H1 (cell line): ENCODE results near the gene TET2. TPM values are rescaled to one million over a fixed set of nuclear protein-coding genes. Genes with fewer than 3 reads are reported as not detected.

Experiments
- CTCF ChIA-PET: fragments of 300-600 bp; sonication (Branson Sonifier 250); formaldehyde crosslinking; loops from one replicate; lab custom pipeline; 2021; ENCODE audit not compliant: partially characterized antibody; lab: Charles Lee
- POLR2A ChIA-PET: fragments of 300-600 bp; sonication (Branson Sonifier 250); formaldehyde crosslinking; loops from one replicate; lab custom pipeline; 2021; ENCODE audit warnings: inconsistent platforms; ENCODE audit not compliant: partially characterized antibody; lab: Charles Lee
- DNase-seq, 2 experiments: peaks; one replicate each; pipeline versions ENCODE4 v3.0.0 to v3.0.0-alpha.2; 2010 to 2022; ENCODE audit warnings: low spot score in 2 of 2, low read depth in 1 of 2, mixed read lengths in 1 of 2
- FAIRE-seq: peaks from 2 replicates; lab custom pipeline; 2011; peaks lifted over from hg19 to GRCh38; lab: Jason Lieb, UNC
- H2AFZ ChIP-seq: 2 replicates; pipeline ENCODE4 v1.8.1; 2012; ENCODE audit warnings: low read length, inconsistent platforms
- H2AK5ac ChIP-seq: 2 replicates; pipeline ENCODE4 v1.6.1; 2013; ENCODE audit warnings: low read depth, low read length
- H2BK120ac ChIP-seq: replicated peaks from 2 replicates; pipeline ENCODE3; 2013; ENCODE audit warnings: low read depth, low read length, inconsistent platforms
- H2BK12ac ChIP-seq: 2 replicates; pipeline ENCODE4 v1.6.1; 2013; ENCODE audit warnings: low read depth, low read length
- H2BK15ac ChIP-seq: 2 replicates; pipeline ENCODE4 v1.6.1; 2013; ENCODE audit warnings: low read length
- H2BK20ac ChIP-seq: 2 replicates; pipeline ENCODE4 v1.6.1; 2013; ENCODE audit warnings: low read length
- H2BK5ac ChIP-seq: 2 replicates; pipeline ENCODE4 v1.6.1; 2013; ENCODE audit warnings: low read depth, low read length
- H3K14ac ChIP-seq: 2 replicates; pipeline ENCODE4 v1.6.1; 2013; ENCODE audit warnings: inconsistent platforms; ENCODE audit not compliant: insufficient read length
- H3K18ac ChIP-seq: 2 replicates; pipeline ENCODE4 v1.6.1; 2013; ENCODE audit warnings: low read length; ENCODE audit errors: extremely low read depth
- H3K23ac ChIP-seq: 2 replicates; pipeline ENCODE4 v1.6.1; 2013; ENCODE audit warnings: inconsistent platforms; ENCODE audit not compliant: insufficient read length
- H3K23me2 ChIP-seq: 2 replicates; pipeline ENCODE4 v1.6.1; 2013; ENCODE audit warnings: low read depth, low read length
- H3K27ac ChIP-seq: 2 replicates; pipeline ENCODE4 v1.6.1; 2011; ENCODE audit warnings: low read depth, low read length, inconsistent platforms
- H3K27me3 ChIP-seq, 4 experiments: replicated peaks in 1 of 4; 1 replicate in 1 of 4; 2 replicates in 3 of 4; pipeline versions ENCODE4 v1.6.1 to v1.8.1; 2011 to 2013; ENCODE audit warnings: low read length in 3 of 4, mild to moderate bottlenecking in 3 of 4, inconsistent platforms in 2 of 4, mixed read lengths in 2 of 4, moderate library complexity in 1 of 4; ENCODE audit not compliant: control insufficient read depth in 3 of 4, insufficient read depth in 3 of 4; ENCODE audit errors: extremely low read depth in 1 of 4
- H3K36me3 ChIP-seq, 4 experiments: 2 replicates each; pipeline versions ENCODE4 v1.6.1 to v1.8.1; 2011 to 2013; ENCODE audit warnings: mild to moderate bottlenecking in 4 of 4, low read length in 3 of 4, moderate library complexity in 2 of 4, control low read depth in 1 of 4, inconsistent platforms in 1 of 4; ENCODE audit not compliant: insufficient read depth in 4 of 4, control insufficient read depth in 2 of 4
- H3K4ac ChIP-seq: replicated peaks from 2 replicates; pipeline ENCODE3; 2013; ENCODE audit warnings: low read length, low read depth, mixed read lengths, inconsistent platforms; ENCODE audit not compliant: insufficient read length
- H3K4me1 ChIP-seq, 4 experiments: replicated peaks in 1 of 4; 1 replicate in 1 of 4; 2 replicates in 3 of 4; pipeline versions ENCODE4 v1.6.1 to v1.8.1; 2011 to 2013; ENCODE audit warnings: low read length in 3 of 4, inconsistent platforms in 2 of 4, mixed read lengths in 1 of 4; ENCODE audit not compliant: insufficient read depth in 4 of 4, control insufficient read depth in 3 of 4
- H3K4me2 ChIP-seq, 2 experiments: 2 replicates each; pipeline versions ENCODE4 v1.6.1 to v1.8.1; 2011 to 2013; ENCODE audit warnings: low read depth in 2 of 2, low read length in 2 of 2, control low read depth in 1 of 2, inconsistent platforms in 1 of 2, mild to moderate bottlenecking in 1 of 2; ENCODE audit not compliant: insufficient read depth in 1 of 2
- H3K4me3 ChIP-seq, 4 experiments: fragments of 200-600, 300-600 bp in 1 of 4; sonication (generic), shearing (Covaris generic), sonication (Bioruptor Twin) in 1 of 4; 2 replicates each; pipeline versions ENCODE4 v1.5.1 to v1.8.1; 2011 to 2016; ENCODE audit warnings: low read length in 4 of 4, low read depth in 3 of 4, control low read depth in 2 of 4, inconsistent platforms in 2 of 4, mild to moderate bottlenecking in 2 of 4, mixed read lengths in 1 of 4, moderate library complexity in 1 of 4; ENCODE audit not compliant: insufficient read depth in 2 of 4; ENCODE audit errors: extremely low read depth in 1 of 4
- H3K56ac ChIP-seq: replicated peaks from 2 replicates; pipeline ENCODE3; 2013; ENCODE audit warnings: low read depth, mild to moderate bottlenecking, mixed read lengths, low read length, inconsistent platforms; ENCODE audit not compliant: insufficient read length
- H3K79me1 ChIP-seq: 2 replicates; pipeline ENCODE4 v1.6.1; 2013; ENCODE audit warnings: low read depth, low read length, control low read depth
- H3K79me2 ChIP-seq, 2 experiments: 2 replicates each; pipeline versions ENCODE4 v1.6.1 to v1.8.1; 2012 to 2013; ENCODE audit warnings: low read length in 2 of 2, mild to moderate bottlenecking in 2 of 2, inconsistent platforms in 1 of 2; ENCODE audit not compliant: insufficient read depth in 2 of 2, control insufficient read depth in 1 of 2
- H3K9ac ChIP-seq, 4 experiments: replicated peaks in 1 of 4; 1 replicate in 1 of 4; 2 replicates in 3 of 4; pipeline versions ENCODE4 v1.6.1 to v1.8.1; 2011 to 2013; ENCODE audit warnings: low read depth in 3 of 4, low read length in 3 of 4, control low read depth in 2 of 4, mild to moderate bottlenecking in 2 of 4, moderate library complexity in 2 of 4, inconsistent platforms in 1 of 4; ENCODE audit errors: extremely low read depth in 1 of 4
- H3K9me3 ChIP-seq, 2 experiments: 2 replicates each; pipeline versions ENCODE4 v1.6.1 to v1.8.1; 2012 to 2013; ENCODE audit warnings: mild to moderate bottlenecking in 2 of 2, moderate library complexity in 2 of 2, control low read depth in 1 of 2, inconsistent platforms in 1 of 2, low read depth in 1 of 2, low read length in 1 of 2, mixed read lengths in 1 of 2; ENCODE audit not compliant: insufficient read depth in 2 of 2
- H4K20me1 ChIP-seq, 2 experiments: replicated peaks in 1 of 2; 2 replicates each; pipeline versions ENCODE3 to v1.8.1; 2011 to 2013; ENCODE audit warnings: inconsistent platforms in 2 of 2, low read length in 2 of 2, mild to moderate bottlenecking in 1 of 2; ENCODE audit not compliant: insufficient read depth in 2 of 2, control insufficient read depth in 1 of 2
- H4K5ac ChIP-seq: 2 replicates; pipeline ENCODE4 v1.6.1; 2013; ENCODE audit warnings: low read length, low read depth, mixed read lengths, inconsistent platforms; ENCODE audit not compliant: insufficient read length
- H4K8ac ChIP-seq: 2 replicates; pipeline ENCODE4 v1.8.0; 2013; ENCODE audit warnings: mild to moderate bottlenecking, moderate library complexity, low read length, inconsistent platforms; ENCODE audit not compliant: insufficient read depth; ENCODE audit errors: extremely low read depth
- H4K91ac ChIP-seq: replicated peaks from 2 replicates; pipeline ENCODE3; 2013; ENCODE audit warnings: low read length, mixed read lengths, inconsistent platforms; ENCODE audit not compliant: insufficient read length
- ASH2L ChIP-seq: fragments of 200-600, 300-600 bp; sonication (generic); IDR thresholded peaks from one replicate; pipeline ENCODE4 v1.7.1; 2017; ENCODE audit warnings: low read length
- CEBPB ChIP-seq: IDR thresholded peaks from 2 replicates; pipeline ENCODE4 v1.6.1; 2012; ENCODE audit warnings: low read depth, low read length
- CTBP2 ChIP-seq: IDR thresholded peaks from 2 replicates; pipeline ENCODE4 v1.7.0; 2011; ENCODE audit warnings: borderline replicate concordance, mild to moderate bottlenecking, moderate library complexity, mixed read lengths, low read length; ENCODE audit not compliant: insufficient read depth, insufficient read length
- EGR1 ChIP-seq: IDR thresholded peaks from 2 replicates; pipeline ENCODE4 v1.6.1; 2011; ENCODE audit warnings: low read depth, low read length, borderline replicate concordance
- HDAC6 ChIP-seq: IDR thresholded peaks from one replicate; pipeline ENCODE4 v1.7.1; 2012; ENCODE audit warnings: low read depth, mild to moderate bottlenecking, inconsistent platforms, low read length, moderate library complexity
- JUN ChIP-seq: IDR thresholded peaks from 2 replicates; pipeline ENCODE4 v1.6.1; 2011; ENCODE audit warnings: low read depth, mild to moderate bottlenecking, improper control_type of control experiment, low read length
- KDM1A ChIP-seq: fragments of 200-600, 300-600 bp; sonication (generic); IDR thresholded peaks from 2 replicates; pipeline ENCODE4 v1.7.1; 2016; ENCODE audit warnings: mild to moderate bottlenecking, low read length, borderline replicate concordance
- NRF1 ChIP-seq: IDR thresholded peaks from 2 replicates; pipeline ENCODE4 v1.6.1; 2011; ENCODE audit warnings: mild to moderate bottlenecking, low read depth, low read length, improper control_type of control experiment
- TEAD4 ChIP-seq: IDR thresholded peaks from 2 replicates; pipeline ENCODE4 v1.6.1; 2012; ENCODE audit warnings: low read depth, low read length, inconsistent platforms, mixed read lengths
- ZNF274 ChIP-seq: IDR thresholded peaks from 2 replicates; pipeline ENCODE4 v1.7.0; 2012; ENCODE audit warnings: low read length, borderline replicate concordance; ENCODE audit errors: extremely low read depth
- WGBS, 2 experiments: shearing (Covaris generic) in 1 of 2; methylation state at CpG; one replicate each; pipeline versions ENCODE4 v1.1.6 to v1.1.7; 2013 to 2015; ENCODE audit warnings: low lambda C conversion rate in 2 of 2, mixed read lengths in 2 of 2, inconsistent platforms in 1 of 2, low coverage in 1 of 2, missing lambda C conversion rate in 1 of 2; ENCODE audit not compliant: insufficient replicate concordance in 2 of 2, insufficient coverage in 1 of 2, insufficient read length in 1 of 2; ENCODE audit errors: extremely low coverage in 1 of 2, missing lambda C conversion rate in 1 of 2; 5-methylcytosine and 5-hydroxymethylcytosine counted together
- polyA plus RNA-seq, 7 experiments: library from polyadenylated mRNA; depleted of rRNA in 3 of 7; stranded (reverse) in 5 of 7; unstranded in 2 of 7; fragments of >200 nt in 5 of 7; fragments of 200-250 nt in 2 of 7; gene quantifications; 1 replicate in 5 of 7; 2 replicates in 1 of 7; 4 replicates in 1 of 7; pipeline versions ENCODE4 v1.2.1 to v1.2.3, GENCODE V29; 2011 to 2013; ENCODE audit warnings: missing spikeins in 2 of 7, mixed read lengths in 2 of 7
- total RNA-seq: library from RNA; stranded (reverse); fragmentation: NEBNext Ultra II Directional; extraction: Animal tissue kit (Norgen Biotek cat#: 25700); gene quantifications from 2 replicates; pipeline ENCODE4 v1.2.1, GENCODE V29; 2021
- TF ChIP-seq, protein P1 (sequence below): IDR thresholded peaks from 2 replicates; pipeline ENCODE4 v1.6.1; 2011; ENCODE audit warnings: low read depth, mild to moderate bottlenecking, low read length; ENCODE audit not compliant: insufficient read depth

TET2 gene
- total and polyA plus RNA-seq, 2 of the 8 experiments (the other 6 are each of a cell fraction or from before 2014, with no cell fraction given): 1.0 to 2.6 TPM

- H4K20me1 ChIP-seq: no peaks in the 10 kb centered on the region
- H3K14ac ChIP-seq: no peak overlapping the region
- no peaks in the 10 kb centered on the region for H3K79me2 ChIP-seq
- no peak for DNase-seq
- H3K4me3 ChIP-seq: no peak overlapping the region
- no peak overlapping the region for H3K9ac ChIP-seq
- no peaks in the 10 kb centered on the region for H3K9me3 ChIP-seq
- no peak overlapping the region for H2BK12ac ChIP-seq
- no peak overlapping the region for H2BK120ac ChIP-seq
- no peak overlapping the region for H2BK15ac ChIP-seq
- no peaks in the 10 kb centered on the region; a peak in 1 of 7 replicates for H3K4me1 ChIP-seq
- no peak overlapping the region for H3K27ac ChIP-seq
- H3K79me1 ChIP-seq: no peaks in the 10 kb centered on the region
- H2AK5ac ChIP-seq: no peak overlapping the region
- no peak overlapping the region for H4K5ac ChIP-seq
- CTCF ChIA-PET: interaction anchor here (0.5 kb wide), 1 partner anchor 13 kb away, joined by 3 read pairs; no protein-coding TSS in a partner anchor
- no peak overlapping the region for H3K23ac ChIP-seq
- no peak overlapping the region for H2BK5ac ChIP-seq
- H3K23me2 ChIP-seq: no peaks in the 10 kb centered on the region
- no peak overlapping the region for H3K4ac ChIP-seq
- no peak overlapping the region for H2BK20ac ChIP-seq
- TF ChIP-seq, protein P1, sequence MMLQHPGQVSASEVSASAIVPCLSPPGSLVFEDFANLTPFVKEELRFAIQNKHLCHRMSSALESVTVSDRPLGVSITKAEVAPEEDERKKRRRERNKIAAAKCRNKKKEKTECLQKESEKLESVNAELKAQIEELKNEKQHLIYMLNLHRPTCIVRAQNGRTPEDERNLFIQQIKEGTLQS: no peak
- no peak for TF ChIP-seq EGR1
- no peak for TF ChIP-seq ASH2L
- no peak for TF ChIP-seq HDAC6
- TF ChIP-seq NRF1: no peak
- no peak for TF ChIP-seq TEAD4
- no peak for TF ChIP-seq CTBP2
- TF ChIP-seq JUN: no peak
- TF ChIP-seq KDM1A: no peak
- TF ChIP-seq CEBPB: no peak
- no peak for TF ChIP-seq ZNF274
- H4K91ac ChIP-seq: no peak overlapping the region
- no peak overlapping the region for H3K4me2 ChIP-seq
- H3K36me3 ChIP-seq: no peaks in the 10 kb centered on the region; a peak in 1 of 8 replicates
- H3K27me3 ChIP-seq: no peaks in the 10 kb centered on the region
- H2AFZ ChIP-seq: no peak overlapping the region
- H3K56ac ChIP-seq: no peak overlapping the region
- H3K18ac ChIP-seq: no peak overlapping the region
- 89% methylated on average over 1 of the region's 1 CpG; no CpG with 5 or more reads in 1 of the 2 experiments for WGBS, 2 experiments
- FAIRE-seq: no peak
- POLR2A ChIA-PET: no interaction called here
- H4K8ac ChIP-seq: no peak overlapping the region
Measured at GRCh38 chr4:105273230-105273629, 126.6 kb downstream of the TET2 start.
